Dedifferentiated amniotic fluid mesenchymal stem cell (primary cell): Measurements from ENCODE around the gene ITPR3.
"Not testable (repeated sequence)": the region's sequence is repeated elsewhere in the genome, so short reads cannot be mapped to it uniquely, and the experiment has no call there.

Source experiments
- DNase-seq: peaks from one replicate; pipeline ENCODE4 v3.0.0-alpha.2; 2016; ENCODE audit errors: extremely low spot score

Gene ITPR3

DNA sequence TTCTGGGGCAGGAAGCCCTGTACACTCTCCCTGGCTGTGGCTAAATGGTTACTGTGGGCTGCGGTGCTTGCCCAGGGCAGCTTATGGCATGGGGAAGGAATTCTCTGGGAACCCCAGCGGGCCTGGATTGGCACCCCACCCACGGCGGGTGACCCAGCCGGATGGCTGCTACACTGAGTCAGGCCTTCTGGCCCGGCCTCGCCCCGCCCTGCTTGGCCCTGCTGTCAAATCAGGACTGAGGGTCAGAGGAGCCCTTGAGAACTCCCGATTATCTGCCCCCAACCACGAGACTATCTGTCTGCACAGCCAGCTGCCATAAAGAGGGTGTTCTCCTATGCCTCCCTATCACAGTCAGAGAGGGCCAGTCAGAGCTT is 7.3 kb upstream of the ITPR3 start:
- DNase-seq, result peak; percentile 68

DNA sequence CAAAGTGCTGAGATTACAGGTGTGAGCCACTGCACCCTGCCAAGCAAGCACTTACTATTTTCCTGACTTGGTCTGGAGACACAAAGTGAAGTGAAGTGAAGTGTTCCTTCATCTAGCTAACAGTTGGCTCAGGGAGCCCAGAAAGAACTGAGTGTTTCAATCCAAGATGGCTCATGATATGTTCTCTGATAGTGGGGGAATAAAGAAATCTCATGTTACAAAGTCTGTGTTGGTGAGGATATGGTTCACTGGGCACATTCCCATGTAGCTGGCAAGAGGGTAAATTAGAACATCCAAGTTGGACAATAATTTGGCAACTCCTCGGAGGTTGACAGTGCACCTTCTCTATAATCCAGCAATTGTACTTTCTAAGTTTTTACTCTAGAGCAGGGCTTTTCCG is 5.0 kb upstream of the ITPR3 start:
- no peak for DNase-seq

DNA sequence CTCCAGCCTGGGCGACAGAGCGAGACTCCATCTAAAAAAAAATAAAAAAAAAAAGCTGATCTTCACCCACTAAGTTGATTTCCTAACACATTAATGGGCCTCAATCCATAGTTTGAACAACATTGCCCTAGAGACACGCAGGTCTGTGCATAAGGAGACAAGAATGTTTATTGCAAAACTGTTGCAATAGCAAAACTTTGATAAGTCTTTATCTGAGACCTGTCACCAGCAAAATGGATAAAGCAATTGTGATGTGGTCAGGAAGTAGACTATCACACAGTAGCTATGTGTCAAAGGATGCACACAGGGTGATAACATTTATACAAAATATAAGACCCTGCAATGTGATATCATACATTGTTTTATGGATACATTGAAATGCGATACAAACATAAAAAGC is 4.2 kb upstream of the ITPR3 start:
- DNase-seq, result no peak

DNA sequence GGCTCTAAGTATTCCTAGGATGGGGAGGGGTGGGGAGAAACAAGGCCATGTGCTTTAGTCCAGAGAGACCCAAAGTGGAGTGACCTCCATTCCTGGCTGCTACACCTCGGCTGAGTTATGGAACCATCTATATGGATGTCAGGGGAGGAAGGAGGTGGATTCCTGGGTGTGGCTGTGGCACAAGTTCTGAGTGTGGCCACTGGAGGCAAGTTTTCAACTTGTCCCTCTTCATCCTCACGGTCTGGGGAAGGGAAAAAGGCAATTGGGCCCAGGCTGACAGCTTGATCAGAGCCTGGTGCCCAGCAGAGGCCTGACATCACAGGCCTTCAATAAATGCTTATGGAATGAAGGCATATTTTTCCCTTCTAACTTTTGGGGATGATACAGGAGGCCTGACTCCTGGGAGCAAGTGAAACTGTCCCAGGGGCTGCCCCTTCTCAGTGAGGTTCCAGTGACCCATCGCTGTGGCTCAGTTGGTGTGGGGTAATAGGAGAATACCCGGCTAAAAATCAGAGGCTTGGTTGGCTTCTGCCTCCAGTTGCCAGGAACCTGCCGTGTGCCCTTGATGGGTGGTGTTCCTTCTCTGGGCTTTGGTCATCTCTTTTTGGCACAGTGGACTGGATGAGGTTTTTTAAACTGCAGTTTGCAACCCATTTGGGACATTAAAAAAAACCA is 1.8 kb upstream of the ITPR3 start:
- no peak for DNase-seq

DNA sequence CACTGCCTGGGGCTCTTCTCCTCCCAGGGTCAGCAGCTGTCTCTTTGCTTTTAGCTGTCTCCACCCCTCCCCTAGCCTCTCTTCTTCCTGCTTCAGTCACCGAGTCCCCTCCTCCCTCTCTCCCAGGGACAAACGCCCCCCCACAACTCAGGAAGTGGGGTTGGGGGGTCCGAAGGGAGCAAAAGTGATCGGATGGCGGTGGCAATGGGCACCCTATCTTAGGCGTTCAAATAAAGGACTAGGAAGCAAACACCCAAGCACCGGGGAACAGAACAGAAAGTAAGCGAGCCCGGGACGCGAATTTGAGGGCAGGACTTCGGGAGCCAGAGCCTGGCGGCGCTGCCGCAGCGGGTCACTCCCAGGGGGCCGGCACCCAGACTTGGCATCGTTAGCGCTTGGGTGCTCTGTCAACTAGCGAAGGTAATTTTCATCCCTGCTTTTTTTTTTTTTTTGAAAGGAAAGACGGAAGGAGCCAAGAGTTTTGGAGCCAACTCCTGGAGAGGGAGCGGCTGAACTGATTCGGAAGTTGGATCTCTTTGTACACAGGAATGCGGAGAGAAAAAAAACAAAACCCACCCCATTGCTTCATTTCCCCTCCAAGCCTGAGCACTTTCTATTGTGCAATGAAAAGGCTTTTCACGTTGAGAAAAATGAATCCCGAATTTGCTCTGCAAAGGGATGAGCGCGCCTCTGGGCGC is 815 bp upstream of the ITPR3 start:
- DNase-seq, result peak; percentile 48

DNA sequence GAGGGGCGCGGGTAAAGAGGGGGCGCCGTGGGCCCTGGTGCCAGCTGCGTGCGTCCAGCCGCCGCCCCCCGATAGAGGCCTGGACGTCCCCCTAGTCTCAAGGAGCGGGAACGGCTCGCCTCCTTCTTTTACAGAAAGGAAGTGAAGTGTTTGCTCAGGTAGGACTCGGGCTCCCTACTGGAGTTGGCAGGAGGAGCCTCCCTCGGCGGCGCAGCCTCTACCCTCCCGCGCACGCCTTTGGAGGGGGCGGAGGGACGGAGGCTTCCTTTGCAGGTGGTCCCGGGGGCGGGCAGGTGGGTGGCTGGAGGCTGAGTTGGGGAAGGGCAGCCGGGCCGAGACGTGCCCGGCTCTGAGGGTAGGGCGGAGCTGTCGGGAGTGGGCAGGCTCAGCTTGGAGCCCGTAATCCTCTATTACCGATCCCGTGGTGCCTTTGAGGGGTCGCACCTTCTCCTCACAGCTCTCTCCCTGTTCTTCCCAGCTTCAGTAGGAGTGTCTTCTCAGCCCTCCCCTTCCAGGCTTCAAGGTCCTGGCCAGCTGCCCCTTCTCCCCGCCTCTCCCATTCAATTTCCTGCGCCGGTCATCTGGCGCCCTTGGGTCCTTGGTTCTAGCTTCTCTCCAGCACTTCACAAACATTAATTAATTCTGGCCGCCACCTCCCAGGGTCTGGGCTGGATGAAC is 728 bp downstream of the ITPR3 start:
- DNase-seq, result no peak

DNA sequence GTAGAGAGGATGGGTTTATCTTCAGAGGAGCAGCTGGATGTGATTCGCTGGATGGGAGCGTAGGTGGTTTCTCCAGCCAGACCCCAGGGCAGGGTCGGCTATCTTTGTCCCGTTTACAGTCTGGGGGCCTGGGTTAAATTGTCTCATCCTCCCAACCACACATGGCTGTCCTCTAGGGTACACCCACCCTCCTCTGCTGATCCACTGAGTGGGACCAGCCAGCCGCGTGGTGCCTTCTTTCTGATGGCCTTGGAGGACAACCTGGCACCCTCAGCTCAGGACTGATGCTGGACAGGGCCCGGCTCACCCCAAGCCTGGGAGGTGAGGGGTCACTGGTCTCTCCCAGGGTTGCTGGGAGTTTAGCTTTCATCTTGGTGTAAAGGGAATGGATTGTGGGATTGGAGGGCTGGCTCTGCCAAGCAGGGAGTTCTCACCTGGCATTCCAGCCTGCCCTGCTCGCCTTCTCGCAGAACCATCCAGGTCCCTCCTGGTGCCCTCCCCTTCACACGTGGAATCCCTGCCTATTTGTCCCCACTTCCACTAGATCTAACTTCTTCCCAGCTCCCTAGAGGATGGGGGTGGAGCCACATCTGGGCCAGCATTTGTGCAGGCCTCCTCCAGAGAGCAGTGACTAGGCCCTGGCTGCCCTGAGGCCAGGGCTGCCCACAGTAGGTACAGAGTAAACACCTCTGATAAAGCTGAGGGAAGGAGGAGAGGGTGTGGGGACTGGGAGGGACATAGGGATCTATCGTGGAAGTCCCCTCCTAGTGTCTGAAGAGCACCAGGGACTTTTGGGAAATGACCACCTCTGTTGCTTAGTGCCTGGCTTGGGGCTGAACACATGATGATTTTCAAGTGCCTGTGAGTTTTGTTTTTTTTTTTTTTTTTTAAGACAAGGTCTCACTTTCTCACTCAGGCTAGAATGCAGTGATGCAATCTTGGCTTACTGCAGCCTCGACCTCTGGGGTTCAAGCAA is 1.6 kb downstream of the ITPR3 start:
- no peak for DNase-seq

DNA sequence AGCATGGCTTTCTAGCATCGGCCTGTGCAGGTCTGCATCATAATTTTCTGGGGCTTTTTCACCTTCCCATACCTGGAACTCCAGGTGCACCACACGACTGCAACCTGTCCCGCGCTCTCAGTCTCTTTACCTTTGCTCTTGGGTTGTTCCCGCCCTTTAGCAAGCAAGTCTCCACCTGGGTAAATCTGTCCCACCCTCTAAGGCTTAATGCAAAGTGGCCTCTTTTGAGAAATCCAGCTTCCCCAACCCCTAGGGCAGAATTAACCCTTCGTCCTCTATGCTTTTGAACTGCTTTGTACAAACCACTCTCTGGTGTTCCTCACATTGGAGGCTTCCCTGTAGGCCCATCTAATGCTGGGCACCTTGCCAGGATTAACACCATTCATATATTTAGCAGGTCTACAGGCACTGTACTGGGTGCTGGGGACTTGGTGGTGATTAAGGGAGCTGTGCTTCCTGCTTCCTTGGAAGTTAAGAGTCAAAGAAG is 2.8 kb downstream of the ITPR3 start:
- DNase-seq, result no peak

DNA sequence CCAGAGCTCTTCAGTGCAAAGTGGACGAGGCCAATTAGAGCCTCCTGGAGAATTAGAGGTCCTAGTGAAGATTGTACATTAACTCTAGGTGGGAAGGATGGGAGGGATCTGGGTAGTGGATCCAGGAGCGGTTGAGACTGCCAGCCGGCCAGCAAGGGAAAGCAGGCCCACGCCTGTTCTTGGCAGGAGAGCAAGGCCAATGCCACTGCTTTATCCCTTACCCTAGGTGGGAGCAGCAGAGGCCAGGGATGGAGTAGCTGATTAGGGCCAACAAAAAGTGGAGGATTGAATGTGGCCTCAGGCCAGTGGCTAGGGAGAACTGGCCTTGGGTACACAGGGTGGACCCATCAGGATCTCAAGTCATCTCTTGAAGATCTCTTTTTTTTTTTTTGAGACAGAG is 3.7 kb downstream of the ITPR3 start:
- no peak for DNase-seq

DNA sequence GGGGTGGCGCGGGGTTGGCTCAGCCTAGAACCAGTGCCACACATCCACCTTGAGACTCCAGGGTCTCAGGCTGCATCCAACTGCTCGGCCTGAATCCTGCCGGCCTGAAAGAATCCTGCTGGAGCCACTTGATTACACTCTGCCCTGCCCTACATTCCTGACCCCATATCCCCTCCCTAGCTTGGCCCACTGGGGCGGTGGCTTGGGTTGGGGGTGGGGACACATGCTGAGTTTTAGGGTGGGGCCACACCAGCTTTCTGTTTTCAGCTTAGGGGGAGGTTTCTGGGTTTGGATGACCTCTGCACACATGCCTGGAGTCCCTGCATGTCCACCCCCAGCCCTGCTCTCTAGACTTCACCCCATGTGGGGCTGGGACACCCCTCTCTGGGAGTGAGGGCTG is 6.8 kb downstream of the ITPR3 start:
- DNase-seq, result no peak

DNA sequence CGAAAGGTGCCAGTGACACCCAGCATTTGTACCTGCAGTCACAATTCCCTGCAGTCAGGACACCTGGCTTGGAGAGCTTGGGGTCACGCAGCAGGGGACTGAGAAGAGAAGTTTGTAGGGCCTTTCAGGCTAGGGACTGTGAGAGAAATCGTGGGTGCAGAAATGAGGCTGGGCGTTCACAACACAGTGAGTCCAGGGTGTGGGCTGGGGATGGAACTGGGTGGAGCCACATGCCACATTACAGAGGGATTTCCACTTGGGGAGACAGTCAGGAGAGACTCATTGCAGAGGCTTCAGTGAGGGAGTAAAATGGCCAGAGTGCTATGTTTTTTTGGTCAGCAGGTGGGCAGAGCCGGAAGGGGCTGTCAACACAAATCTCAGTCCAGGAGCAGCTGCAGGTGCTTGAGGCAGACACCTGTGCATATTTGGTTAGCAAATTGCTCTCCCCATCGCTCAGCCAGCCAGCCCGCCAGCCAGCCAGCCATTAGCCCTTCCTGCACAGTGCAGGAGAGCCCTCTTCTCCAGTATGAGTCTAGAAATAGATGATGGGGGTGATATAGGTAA is 7.4 kb downstream of the ITPR3 start:
- DNase-seq, result no peak

DNA sequence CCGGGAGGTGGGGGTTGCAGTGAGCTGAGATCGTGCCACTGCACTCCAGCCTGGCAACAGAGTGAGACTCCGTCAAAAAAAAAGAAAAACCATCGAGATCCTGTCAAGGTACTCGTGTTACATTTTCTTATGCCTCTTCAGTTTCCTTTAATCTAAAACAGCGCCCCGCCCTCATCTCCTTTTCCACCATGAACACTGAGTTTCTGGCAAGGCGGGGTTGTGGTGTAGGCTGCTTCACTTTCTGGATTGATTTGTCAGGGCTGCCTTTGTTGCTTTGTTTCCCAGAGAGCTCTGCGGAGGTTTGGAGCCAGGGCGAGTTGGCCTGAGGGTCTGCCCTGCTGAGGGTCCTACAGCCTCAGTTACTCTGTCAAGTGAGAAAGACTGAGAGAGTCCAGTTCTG is 8.9 kb downstream of the ITPR3 start:
- no peak for DNase-seq

DNA sequence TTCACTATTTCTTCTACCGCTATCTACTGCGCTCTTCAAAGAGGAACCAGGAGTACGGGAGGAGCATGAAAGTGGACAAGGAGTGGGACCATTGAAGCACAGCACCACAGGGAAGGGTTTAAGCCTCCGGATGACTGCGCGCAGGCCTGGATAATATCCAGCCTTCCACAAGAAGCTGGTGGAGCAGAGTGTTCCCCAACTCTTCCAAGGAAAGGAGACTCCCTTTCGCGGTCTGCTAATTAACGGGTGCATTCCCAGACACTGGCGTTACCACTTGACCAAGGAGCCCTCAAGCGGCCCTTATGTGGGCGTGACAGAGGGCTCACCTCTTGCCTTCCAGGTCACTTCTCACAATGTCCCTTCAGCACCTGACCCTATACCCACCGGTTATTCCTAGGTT is 10.4 kb downstream of the ITPR3 start:
- not testable (repeated sequence) for DNase-seq

DNA sequence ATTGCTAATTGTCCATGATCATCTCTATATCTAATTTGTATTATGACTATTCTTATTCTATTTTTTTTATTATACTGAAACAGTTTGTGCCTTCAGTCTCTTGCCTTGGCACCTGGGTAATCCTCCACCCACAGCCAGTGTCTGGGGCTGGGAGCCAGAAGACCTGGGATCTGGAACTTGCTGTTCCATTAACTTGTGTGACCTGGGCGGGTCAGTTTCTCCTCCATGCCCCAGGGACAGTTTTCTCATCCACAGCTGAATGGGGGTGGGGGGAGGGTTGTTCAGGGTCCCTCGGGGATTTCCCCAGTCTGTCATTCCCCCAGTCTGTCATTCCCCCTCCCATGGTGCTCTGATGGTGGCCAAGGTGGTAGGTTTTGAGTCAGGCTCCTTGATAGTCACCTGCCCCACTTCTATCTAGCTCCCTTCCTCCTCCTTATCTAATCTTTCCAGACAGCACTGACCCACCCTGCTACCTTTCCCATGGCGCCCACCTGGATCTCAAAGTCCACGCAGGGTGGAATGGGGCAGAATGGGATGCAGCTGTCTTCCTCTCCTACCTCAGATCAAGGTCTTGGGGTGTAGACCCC is 10.9 kb downstream of the ITPR3 start:
- DNase-seq, result no peak

DNA sequence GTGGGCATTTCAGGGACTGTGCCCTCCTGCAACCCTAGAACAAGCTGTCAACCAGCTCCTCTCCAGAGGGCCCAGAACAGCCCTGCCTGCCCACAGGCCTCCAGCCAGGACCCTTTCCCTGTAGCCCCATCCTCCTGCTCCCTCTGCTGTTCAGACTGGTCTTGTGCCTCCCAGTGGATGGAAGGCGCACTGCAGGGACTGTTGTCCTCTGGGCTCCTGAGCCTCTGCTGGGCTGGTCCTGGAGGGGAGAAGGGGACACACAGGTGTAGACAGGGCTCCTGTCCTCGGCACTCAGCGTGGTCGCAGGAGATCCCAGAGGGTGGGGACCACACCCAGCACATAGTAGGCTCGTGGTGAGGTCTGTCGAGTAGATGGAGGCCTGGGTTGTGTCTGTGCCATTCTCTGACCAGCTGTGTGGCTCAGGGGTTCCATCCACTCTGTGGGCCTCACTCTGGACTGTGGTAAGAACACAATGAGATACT is 11.5 kb downstream of the ITPR3 start:
- no peak for DNase-seq

DNA sequence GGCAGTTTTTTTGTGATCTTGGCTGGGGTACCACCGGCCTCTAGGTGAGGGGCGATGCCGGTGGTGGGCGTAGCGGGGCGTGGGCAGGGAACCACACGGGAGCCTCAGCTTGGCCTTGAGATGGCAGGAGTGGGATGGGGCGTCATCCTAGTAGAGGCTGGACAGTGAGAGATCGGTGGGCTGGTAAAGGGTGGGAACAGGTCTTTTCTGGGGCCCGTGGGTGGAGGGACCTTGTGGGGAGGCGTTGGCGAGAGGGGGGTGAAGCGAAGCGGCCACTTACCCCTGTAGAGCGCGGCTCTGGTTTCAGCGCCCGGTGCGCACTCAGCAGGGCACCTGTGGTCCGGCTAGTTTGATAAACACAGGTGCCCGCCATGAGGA is 12.0 kb downstream of the ITPR3 start:
- no peak for DNase-seq

DNA sequence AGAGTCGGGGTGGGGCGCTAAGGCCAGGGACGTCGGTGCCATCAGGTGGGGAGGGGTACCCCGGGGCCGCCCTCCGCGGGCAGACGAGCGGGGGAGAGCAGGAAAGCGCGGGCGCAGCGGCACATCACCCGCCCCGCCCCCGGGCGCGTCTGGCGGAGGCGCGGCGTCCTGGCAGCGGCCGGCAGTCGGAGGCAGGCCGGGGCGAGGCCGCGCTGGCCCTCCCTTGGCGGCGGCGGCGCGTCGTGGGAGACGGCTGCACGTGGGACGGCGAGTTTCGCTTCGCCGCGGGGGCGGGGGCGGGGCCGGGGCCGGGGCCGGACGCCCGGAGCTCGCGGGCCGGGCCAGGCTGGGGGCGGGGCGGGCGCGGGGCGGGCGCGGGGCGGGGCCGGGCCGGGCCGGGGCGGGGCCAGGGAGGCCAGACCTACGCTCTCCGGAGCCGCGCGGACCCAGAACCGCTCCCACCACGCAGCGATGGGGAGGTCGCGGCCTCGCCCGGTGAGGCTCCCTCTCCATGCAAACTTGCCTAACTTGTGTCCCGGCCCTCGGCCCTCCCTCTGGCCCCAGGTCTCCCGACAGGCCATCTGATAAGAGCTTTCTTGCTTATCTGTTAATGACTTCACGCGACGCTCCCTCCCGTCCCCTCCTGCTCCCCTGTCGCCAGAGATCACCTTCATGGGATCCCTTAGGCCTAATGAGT is 12.5 kb downstream of the ITPR3 start:
- DNase-seq, result peak; percentile 48

DNA sequence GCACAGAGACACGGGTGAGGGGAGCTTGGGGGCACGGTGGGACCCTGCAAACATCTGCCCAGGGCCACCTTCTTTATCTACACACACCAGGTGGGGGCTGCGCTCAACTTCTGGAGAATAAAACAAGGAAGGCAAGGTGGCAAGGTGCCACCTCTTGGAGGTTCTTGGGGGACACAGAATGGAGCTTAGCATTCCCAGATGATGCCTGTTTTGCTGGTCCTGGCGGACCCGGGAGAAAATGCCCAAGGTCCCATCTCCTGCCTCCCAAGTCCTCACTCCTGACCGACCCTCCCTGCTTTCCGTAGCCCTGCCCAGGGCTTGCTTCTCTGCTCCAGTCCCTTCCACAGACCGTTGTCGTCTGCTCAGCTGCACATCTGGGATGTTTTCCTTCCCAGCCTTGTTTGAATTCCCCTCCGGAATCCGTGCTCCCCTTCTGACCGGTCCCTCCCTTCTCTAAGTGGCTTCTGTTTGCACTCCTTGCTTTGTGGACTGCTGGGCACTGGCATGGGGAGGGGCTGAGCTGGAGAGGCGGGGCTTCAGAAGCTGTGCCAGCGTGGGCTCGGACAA is 13.1 kb downstream of the ITPR3 start:
- DNase-seq, result no peak

DNA sequence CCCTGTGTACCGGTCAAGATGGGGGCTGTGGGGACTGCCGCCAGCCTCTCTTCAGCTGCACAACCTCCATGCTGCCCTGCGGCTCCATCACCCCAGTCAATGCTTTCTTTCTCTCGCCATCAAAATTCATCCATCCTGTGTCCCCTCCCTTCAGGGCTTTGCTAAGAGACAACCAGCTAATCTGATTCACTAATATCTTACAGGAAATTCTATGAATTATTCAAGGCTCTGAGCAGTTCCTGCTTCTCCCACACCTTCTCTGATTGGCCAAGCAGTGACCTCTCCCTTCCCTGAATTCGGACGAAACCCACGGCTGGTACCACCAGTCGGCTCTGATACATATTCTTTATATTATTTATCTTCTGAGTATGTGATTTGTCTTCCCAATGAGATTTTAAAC is 13.8 kb downstream of the ITPR3 start:
- no peak for DNase-seq

DNA sequence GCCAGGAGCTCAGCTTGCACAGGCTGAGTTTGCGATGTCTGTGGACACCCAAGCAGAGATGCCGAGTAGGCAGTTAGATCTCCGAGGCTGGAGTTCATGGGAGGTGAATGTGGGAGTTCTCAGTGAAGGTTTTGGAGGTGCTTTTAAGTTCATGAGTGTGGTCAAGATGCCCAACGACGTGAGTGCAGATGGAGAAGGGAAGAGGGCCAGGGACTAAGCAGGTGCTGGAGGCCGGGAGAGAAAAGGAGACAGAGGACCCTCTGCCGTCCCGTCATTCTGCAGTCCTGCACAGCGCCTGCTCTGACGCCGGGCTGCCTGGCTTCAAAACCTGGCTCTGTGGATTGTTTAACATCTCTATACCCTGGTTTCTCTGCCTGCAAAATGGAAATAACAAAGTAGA is 15.5 kb downstream of the ITPR3 start:
- no peak for DNase-seq
